ENCODE results near the gene S100A10.

The S100A10 gene

DNA sequence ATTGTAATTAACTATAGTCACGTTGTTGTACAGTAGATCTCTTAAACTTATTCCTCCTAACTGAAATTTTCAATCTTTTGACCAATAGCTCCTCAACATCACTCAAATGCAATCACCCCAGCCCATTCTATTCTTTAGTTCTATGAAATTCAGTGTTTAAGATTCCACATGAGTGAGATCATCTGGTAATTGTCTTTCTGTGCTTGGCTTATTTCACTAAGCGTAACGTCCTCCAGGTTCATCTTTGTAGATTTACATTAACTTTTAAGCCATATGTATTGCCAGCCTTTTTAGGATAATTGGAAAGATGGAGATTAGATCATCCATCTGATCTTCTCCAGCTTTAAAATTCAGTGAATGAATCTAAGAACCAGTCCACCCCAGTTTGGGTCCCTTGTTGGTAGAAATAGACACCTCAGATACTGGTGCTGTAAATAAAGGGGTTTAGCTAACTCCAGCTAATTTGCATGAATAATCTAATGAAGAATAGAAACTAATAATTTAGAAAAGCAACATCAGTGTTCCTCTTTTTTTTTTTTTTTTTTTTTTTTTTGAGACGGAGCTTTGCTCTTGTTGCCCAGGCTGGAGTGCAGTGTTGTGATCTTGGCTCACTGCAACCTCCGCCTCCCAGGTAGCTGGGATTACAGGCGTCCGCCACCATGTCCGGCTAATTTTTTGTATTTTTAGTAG, 7.0 kb downstream of the S100A10 start:
- DNase-seq (ENCODE audit: low read depth), result no peak

DNA sequence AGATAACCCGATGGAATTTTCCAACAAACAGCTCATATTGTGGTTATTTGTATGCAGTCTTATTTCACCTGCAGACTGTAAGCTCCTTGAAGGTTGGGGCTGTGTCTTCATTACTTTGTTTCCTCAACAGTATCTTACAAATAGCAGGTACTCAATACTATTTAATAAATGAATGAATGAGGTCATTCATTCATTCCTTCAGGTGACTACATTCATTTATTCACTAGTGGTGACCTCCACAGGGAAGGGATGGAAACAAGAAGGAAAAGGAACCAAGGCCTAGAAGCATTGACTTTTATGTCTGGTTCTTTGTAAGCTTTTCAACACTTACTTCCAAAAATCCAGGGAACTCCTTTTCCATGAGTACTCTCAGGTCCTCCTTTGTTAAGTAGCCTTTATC, 7.9 kb downstream of the S100A10 start:
- DNase-seq (ENCODE audit: low read depth), result no peak

DNA sequence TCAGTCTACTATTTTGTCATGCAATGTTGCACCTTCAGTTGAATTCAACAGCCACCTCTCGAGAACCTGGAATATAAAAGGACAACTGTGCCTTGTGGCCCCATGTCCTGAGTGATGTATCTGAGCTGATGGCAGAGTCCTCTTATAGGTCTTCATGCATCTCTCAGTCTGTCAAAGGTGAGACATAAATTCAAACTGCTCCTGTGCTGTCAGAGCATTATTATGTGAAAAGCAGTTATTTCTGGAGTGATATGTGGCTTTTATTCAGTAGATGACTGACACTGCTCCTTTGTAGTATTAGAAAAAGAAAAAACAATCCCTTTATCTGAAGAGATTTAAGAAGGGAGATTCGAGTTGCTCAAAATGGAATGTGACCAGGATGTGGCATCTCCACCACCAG, 8.4 kb downstream of the S100A10 start:
- DNase-seq (ENCODE audit: low read depth), result no peak

DNA sequence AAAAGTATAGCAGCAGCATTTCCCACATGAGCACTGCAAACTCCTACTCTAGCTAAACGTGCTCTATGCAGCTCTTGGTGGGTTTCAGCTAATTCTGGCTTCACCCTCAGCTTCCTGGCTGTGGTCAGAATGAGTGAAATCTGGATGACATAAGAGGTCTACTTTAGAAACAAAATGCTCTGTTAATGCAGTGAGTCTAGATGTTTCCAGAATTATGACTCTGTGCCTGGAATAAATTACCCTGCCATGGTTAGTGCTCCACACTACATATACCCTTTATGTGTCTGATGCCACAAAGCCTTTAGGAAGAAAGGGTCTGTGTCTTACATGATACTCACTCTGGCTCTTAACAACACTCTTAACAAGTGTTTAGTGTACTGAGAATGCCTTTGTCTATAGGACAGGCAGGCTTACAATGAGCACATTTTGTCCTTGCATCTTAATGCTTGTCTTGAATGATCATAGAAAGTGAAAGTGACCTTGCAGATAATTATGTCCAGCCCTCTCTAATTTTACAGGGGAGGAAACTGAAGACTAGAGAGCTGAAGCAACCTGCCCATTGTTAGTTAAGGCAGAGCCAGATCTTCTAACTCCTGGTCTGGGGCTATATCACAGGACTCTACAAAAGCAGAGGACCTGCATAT, 9.2 kb downstream of the S100A10 start:
- DNase-seq (ENCODE audit: low read depth), result no peak

DNA sequence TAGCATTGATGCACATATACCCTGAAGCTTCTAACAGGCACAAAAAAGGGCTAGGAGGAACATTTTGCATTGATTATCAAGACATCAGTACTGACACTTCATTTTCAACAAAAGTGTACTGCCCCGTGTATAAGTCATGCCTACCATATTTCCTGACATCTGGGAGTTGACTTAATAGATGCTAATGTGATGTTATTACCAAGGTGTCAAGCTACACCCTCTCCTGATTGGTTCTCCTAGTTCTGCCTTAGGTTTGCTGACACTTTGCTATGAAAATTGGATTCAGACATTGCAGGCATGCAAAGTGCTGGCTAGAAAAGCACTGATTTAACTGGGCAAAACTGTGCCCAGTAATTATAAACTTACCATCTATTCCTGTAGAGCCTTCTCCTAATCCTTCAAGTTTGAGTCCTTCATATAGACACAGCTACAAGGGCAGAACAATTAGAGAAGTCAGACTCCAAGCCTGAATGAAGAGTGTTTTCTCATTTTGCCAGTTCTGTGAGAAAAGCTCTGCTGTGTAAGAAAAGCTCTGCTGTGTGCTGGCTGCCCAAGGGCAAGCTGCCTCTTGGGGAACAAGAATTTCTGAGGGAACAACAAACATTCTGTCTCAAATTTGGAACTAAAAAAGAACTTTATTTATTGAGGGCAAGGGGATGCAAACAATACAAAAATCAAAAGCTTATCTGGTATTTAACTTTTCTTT, 11.2 kb downstream of the S100A10 start:
- no peak for DNase-seq (ENCODE audit: low read depth)

DNA sequence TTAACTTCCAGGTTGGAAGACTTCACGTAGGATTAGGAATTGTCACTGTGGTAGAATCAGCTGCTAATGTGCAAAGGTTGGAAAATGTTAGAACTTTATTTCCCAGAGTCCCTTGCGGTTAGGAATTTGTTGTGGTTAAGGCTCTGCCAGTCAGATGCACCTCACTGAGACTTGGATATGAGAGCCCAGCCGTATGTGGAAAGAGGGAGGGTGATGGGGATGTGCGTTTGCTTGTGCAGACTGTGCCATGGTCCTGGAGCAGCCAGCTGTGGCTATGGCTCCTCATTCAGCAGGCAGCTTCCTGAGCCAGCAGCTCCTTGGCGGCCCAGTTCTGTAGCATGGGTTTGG, 12.5 kb downstream of the S100A10 start:
- no peak for DNase-seq (ENCODE audit: low read depth)

DNA sequence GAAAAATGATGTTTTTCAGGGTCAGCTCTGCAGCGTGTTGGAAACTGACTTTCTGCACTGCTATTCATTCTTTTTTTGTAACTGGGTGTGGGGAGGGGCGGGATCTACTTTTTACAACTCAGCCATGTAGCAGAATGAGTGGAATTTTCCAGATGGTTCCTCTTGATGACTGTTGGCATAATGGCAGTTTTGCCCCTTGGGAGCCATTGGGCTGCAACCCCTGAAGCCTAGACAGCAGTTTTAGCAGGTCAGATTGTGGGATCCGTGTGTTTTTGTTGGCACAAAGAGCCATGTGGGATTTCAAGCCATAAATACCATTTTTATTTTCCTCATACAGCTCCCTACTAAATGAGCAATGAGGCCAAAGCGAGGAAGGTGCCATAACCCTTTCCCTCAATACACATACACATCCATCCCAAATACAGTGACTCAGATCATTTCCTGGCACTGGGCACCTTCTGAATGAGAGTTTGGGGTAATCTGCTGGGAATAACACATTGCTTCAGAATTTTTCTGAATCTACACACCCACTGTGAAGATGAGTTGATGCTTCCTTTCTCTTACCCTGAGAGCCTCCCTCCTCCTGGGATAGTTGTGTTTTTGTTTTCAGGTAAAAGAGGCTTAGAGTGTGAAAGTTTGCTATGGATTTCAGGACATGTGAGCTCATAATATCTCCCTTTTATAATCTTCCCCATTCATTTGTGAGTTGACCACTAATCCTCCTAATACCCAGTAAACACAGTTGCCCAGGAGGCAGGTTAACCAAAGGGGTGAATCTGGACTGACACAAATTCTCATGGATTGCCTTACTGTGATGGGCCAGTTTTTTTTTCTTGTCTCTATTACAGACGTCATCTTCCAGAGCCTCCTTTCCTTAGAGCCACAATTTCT, 13.1 kb downstream of the S100A10 start:
- DNase-seq (ENCODE audit: low read depth), result no peak

DNA sequence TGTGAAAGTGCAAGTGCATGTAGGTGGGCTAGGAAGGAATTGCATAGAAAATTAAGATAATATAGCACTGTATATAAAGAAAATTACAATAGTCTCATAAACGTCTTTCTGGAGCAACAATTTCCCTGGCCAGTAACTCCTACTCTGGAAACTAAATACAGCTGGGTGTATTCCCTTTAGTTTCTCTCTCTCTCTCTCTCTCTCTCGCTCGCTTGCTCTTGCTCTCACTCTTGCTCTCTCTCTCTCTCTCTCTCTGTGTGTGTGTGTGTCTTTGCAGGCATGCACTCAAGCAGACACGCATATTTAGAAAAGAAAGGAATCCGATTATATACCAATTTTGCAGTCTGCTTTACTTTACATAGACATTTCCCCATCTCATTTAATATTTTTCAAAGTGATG, 14.7 kb downstream of the S100A10 start:
- DNase-seq (ENCODE audit: low read depth), result no peak

DNA sequence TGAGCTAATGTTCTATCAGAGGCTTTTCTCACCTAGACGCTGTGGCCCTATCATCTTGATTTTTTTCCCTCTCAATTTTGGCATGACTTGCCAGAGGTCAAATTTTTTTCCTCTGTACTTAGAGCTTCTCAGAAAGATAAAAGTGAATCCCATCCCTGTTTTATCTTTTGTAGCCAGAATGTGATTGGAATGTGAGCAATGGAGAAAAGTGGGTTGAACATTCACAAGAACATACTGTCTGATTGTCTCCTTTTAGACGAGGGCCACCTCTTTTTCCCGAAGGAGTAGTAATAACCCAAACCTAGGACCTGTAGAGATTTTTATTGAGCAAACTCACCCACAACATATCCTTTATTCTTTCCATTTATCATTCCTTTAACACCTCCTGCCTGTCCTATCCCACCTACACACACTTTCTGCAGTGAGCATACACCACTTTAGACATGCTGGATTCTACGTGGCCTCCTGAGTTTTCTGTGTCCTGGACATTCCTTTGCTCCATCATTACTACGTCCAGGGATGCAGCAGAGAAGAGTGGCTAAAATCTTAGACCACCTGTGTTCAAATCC, 15.9 kb downstream of the S100A10 start:
- no peak for DNase-seq (ENCODE audit: low read depth)

DNA sequence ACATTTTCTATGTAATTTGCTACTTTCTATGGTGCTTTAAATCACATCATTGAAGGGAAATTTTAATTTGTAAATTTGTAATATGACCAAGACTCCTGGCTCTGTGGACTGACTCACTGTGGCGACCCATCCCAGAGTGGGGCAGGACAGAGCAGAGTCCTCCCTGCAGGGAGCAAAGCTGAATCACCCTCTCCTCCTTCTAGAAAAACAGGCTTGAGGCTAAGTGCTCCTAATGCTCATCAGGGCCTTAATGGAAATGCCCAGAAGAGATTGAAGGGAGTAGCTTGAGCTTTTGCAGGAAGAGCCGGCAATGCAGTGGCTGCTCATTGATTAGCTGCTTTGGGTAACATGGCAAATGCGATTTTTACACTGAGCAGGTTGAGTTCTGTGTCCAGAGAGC, 16.8 kb downstream of the S100A10 start:
- no peak for DNase-seq (ENCODE audit: low read depth)

DNA sequence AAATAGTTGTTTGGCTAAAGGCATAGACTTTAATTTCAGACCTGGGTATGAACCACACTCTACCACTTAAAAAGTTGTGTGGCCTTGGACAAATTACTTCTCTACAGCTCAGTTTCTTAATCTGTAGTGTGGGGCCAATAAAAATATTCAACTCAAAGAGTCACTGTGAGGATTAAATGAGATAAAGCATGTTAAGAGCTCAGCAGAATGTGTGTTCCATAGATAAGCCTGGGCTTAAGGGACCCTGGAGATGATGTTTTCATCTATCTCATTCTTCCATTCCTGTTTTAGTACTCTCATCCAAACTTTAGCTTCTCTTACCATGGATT, 17.7 kb downstream of the S100A10 start:
- DNase-seq (ENCODE audit: low read depth), result no peak

DNA sequence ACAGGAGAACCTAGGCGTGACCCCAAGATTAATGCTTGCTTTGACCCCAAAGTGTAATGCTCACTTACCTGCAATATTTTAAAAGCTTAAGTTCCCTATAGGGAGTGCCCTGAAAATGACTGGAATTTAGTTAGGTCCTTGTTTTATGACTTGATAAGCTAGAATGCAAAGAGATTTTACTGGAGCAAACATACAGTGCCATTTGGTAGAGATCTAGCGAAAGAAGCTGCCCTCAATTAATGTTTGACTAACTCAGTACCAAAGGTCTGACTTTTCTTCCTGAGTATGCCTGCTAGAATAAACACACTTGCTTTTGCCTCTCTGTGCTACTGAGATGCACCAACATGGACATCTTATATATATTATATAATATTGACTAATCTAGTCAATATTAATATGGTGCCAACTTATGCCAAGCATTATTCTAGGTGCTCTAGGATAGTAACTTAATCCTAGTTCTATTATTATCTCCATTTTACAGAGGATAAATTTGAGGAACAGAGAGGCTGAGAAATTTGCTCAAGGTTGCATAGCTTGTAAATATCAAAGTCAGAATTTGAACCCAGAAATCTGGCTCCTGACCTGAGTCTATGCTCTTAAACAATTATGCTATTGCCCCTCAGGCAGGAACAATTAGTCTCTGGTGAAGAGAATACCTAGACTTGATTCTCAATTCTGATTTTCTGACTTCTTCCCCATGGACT, 18.2 kb downstream of the S100A10 start:
- DNase-seq (ENCODE audit: low read depth), result no peak

DNA sequence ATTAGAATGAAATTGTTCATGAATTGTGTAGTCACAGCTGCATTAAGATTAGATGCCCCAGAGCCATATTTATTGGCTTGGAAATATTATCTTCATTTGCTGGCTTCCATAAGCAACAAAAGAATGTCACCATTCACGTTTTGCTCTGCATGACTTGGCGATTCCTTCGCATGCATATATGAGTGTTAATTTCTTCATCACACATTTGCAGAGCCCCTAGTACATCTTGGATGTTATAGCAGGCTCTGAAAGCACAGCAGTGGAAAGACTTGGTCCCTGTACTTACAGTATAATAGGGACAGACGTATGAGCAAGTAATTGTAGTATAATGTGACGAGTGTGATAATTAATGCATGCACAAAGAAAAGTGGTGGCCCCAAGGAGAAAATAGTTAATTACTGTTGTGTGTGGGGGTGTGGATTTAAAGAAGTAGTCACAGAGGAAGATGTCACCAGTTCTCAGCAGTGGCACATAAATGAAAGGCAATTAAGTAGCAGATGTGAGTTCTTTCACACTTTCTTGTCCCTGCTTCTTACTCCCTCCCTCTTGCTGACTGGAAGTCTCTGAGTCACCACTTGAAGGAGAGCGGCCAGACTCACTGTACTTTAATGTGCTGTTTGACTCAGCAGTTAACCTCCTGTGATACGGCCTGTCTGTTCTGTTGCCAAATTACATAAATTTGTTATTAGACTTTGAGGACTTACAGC, 21.0 kb downstream of the S100A10 start:
- DNase-seq (ENCODE audit: low read depth), result no peak

DNA sequence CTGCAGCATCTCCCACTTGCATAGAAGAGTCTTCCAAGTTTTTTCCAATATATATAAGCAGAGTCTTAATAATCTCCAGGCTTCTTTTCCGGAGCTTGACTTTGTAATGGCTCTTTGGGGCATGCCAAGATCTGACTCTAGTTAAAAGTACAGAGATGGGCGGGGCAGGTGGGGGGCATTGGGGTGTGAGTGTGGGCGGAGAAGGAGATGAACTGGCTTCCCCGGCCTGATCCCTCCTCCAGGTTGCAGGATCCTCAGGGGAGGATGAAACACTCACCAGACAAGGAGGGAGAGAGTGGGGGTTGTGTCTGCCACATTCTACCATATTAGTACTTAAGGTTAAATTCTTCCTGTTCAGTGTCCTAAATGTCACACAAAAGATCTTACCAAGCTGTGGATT, 23.0 kb downstream of the S100A10 start:
- no peak for DNase-seq (ENCODE audit: low read depth)

DNA sequence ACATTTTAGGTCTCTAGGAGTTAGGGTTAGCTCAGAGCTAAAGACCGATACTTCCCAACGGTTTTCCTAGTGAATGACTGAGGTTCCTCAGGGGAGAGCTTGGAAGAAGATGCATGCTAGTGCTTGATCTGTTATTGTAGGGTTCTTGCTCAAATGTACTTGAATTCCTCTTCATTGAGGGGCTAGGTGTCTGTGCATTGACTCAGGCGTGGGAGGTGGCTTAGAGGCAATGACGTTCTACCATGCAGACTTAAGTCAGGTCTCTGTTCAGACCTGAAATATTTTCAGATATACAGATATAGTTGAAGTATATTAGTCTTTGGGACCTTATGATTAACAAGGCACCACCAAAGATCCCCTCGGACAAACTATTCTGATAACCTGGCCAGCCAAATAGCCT, 23.5 kb downstream of the S100A10 start:
- no peak for DNase-seq (ENCODE audit: low read depth)

DNA sequence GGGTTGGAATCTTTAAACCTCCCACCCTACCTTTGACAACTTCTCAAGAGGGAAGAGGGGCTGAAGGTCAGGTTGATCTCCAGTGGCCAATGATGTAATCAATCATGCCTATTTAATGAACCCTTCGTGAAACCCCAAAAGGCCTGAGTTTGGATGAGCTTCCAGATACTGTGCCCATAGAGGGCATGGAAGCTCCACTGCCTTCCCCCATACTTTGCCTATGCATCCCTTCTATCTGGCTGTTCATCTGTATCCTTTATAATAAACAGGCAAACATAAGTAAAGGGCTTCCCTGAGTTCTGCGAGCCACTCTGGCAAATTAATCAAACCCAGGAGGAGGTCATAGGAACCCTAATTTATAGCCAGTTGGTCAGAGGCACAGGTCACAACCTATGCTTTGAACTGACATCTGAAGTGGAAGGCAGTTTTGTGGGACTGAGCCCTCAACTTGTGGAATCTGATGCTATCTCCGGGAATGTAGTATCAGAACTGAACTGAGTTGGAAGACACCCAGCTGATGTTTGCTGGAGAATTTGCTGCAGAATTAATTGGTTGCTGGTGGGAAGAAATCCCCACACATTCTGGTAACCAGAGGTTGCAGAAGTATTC, 24.8 kb downstream of the S100A10 start:
- DNase-seq (ENCODE audit: low read depth), result no peak

DNA sequence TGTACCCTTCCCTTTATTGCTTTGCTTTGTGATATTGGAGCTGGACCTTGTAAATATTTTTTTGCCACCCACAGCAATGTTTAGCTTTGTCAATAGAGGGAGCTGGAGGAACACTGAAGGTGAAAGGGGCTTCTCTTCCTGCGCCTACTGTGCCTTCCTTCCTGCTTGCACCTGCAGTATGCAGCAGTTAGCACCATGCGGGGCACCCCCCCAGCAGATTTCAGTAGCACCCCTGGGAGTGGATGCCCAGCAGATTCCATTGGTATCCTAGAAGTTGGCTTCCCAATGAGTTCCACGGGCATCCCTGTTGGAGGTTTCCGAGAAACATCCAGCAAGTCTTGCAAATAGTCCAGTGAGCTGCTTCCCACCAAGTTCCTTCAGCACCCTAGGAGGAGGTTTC, 25.6 kb downstream of the S100A10 start:
- DNase-seq (ENCODE audit: low read depth), result peak; percentile 24

DNA sequence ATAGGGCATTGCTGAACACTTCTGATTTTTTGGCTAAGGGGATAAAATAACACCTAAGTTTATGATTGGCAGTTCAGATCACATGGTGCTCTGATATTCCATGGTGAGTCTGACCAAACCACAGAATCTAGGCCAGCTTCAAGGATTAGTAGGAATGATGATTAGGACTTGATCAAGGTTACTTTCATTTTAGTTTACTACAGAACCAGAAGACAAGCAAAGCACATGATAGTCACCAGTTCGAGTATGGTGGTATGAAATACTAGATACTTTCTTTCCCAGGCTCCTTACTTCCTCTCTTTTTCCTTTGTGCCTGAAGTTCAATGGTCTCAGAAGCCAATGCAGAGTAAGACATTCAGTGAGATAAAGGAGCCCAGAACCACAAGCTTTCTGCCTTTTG, 26.6 kb downstream of the S100A10 start:
- DNase-seq (ENCODE audit: low read depth), result no peak

DNA sequence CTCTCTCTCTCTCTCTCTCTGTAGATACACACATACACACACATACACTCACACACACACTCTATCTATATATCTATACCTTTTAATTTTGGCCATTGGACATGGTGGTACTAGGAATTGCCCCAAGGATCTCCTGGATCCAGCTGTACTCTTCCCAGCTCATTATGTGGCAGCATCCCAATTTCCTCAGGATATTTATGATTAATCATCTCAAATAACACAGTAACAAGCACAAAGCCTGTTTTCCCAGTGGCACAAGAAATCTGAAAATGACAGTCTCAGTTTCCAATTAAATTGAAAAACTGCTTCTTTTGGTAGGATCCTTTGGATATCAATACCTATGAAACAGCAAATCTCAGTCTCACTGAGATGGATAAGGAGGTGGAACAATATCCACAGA, 27.6 kb downstream of the S100A10 start:
- no peak for DNase-seq (ENCODE audit: low read depth)

DNA sequence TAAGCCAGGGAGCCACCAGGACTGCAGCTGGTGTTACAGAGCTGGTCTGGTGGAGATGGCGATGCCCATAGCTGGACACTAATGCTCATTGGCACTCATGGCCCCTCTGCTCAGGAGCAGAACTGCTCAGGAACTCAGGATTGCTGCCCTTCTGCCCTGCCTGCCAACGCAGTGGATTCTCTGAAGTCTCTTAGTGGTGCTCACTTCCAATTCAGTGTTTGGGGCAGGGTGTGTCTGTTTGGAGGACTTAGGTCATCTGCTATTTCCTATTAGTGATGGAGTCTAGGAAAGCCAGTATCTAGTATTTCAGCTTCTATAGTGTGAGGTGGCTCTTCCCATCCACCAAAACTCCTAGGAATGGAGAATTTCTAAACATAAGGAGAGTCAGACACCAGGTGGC, 29.1 kb downstream of the S100A10 start:
- no peak for DNase-seq (ENCODE audit: low read depth)

DNA sequence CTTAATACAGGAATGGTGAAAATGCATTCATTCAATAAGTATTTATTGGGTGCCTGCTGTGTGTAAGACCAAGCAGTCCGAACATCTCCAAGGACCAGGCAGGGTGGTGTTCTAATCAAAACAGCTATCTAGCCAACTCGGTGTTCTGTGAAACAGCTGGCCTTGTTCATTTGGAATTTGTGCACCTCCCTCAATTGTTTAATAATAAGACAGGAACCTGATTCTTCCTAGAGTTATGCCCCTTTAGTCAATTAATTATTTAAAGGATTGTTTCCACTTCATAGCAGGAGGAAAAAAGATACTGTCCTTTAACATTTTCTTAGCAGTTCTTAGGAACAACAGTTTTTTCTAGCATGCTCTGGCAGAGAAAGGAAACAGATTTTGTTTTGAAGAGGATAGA, 30.4 kb downstream of the S100A10 start:
- no peak for DNase-seq (ENCODE audit: low read depth)

Measured in activated T-cell treated with anti-CD3 and anti-CD28 coated beads for 48 hours (primary cell).